OCI-LY7 (cell line): ENCODE measurements around the gene PPA2. TPM values are rescaled to one million over a fixed set of nuclear protein-coding genes. Genes with fewer than 3 reads are reported as not detected.

ENCODE experiments used
- BruUV-seq: library from RNA; stranded (reverse); fragments of 400-500 nt; replicated peaks from 2 replicates; lab custom pipeline; 2021; lab: Mats Ljungman, UMichigan
- CTCF ChIA-PET: fragments of 300-600 bp; sonication (Branson Sonifier 250); formaldehyde crosslinking; loops from one replicate; lab custom pipeline; 2022; ENCODE audit warnings: antibody characterized with exemption; ENCODE audit not compliant: unreplicated experiment; lab: Charles Lee
- POLR2A ChIA-PET: fragments of 300-600 bp; sonication (Branson Sonifier 250); formaldehyde crosslinking; loops from one replicate; lab custom pipeline; 2022; ENCODE audit warnings: antibody characterized with exemption; lab: Charles Lee
- DNase-seq: peaks from one replicate; pipeline ENCODE4 v3.0.0-alpha.2; 2015; ENCODE audit warnings: low spot score
- H2AFZ ChIP-seq: fragments of 200-600 bp; sonication (generic), shearing (Covaris generic); 2 replicates; pipeline ENCODE4 v1.6.1; 2014; ENCODE audit warnings: mild to moderate bottlenecking, antibody characterized with exemption, low read length, moderate library complexity
- H3K27ac ChIP-seq: fragments of 200-600 bp; sonication (generic); 2 replicates; pipeline ENCODE4 v1.5.1; 2014; ENCODE audit warnings: mixed run types, low read depth, mild to moderate bottlenecking, moderate library complexity, low read length, inconsistent platforms; ENCODE audit not compliant: poor library complexity, severe bottlenecking
- H3K36me3 ChIP-seq: fragments of 200-600 bp; sonication (generic); 2 replicates; pipeline ENCODE4 v1.6.1; 2014; ENCODE audit warnings: mild to moderate bottlenecking, antibody characterized with exemption, low read length, moderate library complexity, mixed read lengths; ENCODE audit not compliant: insufficient read depth
- H3K4me1 ChIP-seq: fragments of 200-600 bp; sonication (generic); 2 replicates; pipeline ENCODE4 v1.5.1; 2014; ENCODE audit warnings: mild to moderate bottlenecking, low read length; ENCODE audit not compliant: insufficient read depth, poor library complexity, severe bottlenecking
- H3K4me2 ChIP-seq: fragments of 200-600 bp; sonication (generic); 2 replicates; pipeline ENCODE4 v1.6.1; 2014; ENCODE audit warnings: mild to moderate bottlenecking, low read length
- H3K4me3 ChIP-seq: fragments of 200-600 bp; sonication (generic); 2 replicates; pipeline ENCODE4 v1.5.1; 2014; ENCODE audit warnings: mild to moderate bottlenecking, low read depth, low read length; ENCODE audit not compliant: poor library complexity, severe bottlenecking
- H3K79me2 ChIP-seq: fragments of 200-600 bp; sonication (generic); 2 replicates; pipeline ENCODE4 v1.6.1; 2016; ENCODE audit warnings: low read depth, mild to moderate bottlenecking, low read length, moderate library complexity, mixed read lengths; ENCODE audit not compliant: insufficient read depth
- H3K9me2 ChIP-seq: fragments of 200-600 bp; sonication (generic); 2 replicates; pipeline ENCODE4 v1.6.1; 2016; ENCODE audit warnings: mild to moderate bottlenecking, low read length, mixed read lengths; ENCODE audit not compliant: insufficient read depth
- H3K9me3 ChIP-seq: fragments of 200-600 bp; sonication (generic); 2 replicates; pipeline ENCODE4 v1.6.1; 2014; ENCODE audit warnings: mild to moderate bottlenecking, mixed run types, low read length, mixed read lengths
- H4K20me1 ChIP-seq: fragments of 200-600 bp; sonication (generic); 2 replicates; pipeline ENCODE4 v1.6.1; 2014; ENCODE audit warnings: mild to moderate bottlenecking, antibody characterized with exemption, low read length, moderate library complexity, mixed read lengths; ENCODE audit not compliant: insufficient read depth
- EZH2phosphoT487 ChIP-seq: fragments of 200-600 bp; sonication (generic); IDR thresholded peaks from 2 replicates; pipeline ENCODE4 v1.6.1; 2018; ENCODE audit warnings: low read depth, borderline replicate concordance, mild to moderate bottlenecking, mixed run types, antibody characterized with exemption, low read length, moderate library complexity, mixed read lengths
- intact Hi-C: fragments of 100-400 bp; cut with micrococcal nuclease; formaldehyde crosslinking; loops from one replicate; pipeline ENCODE4 v1.10.0; 2022; ENCODE audit not compliant: unreplicated experiment
- total RNA-seq, 2 experiments: library from RNA; depleted of rRNA in 1 of 2; stranded (reverse); fragments of >200 nt in 1 of 2; shearing (Covaris generic) in 1 of 2; gene quantifications; 2 replicates each; pipeline ENCODE4 v1.2.3, GENCODE V29; 2014 to 2022
- TF ChIP-seq, protein P1 (sequence below): fragments of 200-600 bp; sonication (generic); conservative IDR thresholded peaks from 2 replicates; pipeline ENCODE4 v1.5.1; 2014; ENCODE audit warnings: mild to moderate bottlenecking, antibody characterized with exemption, low read length, moderate library complexity, mixed read lengths

PPA2 gene
- total RNA-seq, 2 experiments from 2014 or later: 73.1 to 74.6 TPM

GRCh38 chr4:105399532-105400161 is 74.2 kb downstream of the PPA2 start:
- Histone ChIP-seq H2AFZ (no peak overlapping the region), H4K20me1 (no peaks in the 10 kb centered on the region), H3K9me3 (no peaks in the 10 kb centered on the region), H3K36me3 (0 out of 2 replicates have a peak, but pooled peaks cover 3% of the 10 kb centered on the region), H3K9me2 (no peaks in the 10 kb centered on the region), H3K79me2 (no peaks in the 10 kb centered on the region), H3K4me1 (no peaks in the 10 kb centered on the region), H3K4me2 (no peak overlapping the region), H3K4me3 (no peak overlapping the region), H3K27ac (no peak overlapping the region)
- POLR2A ChIA-PET: no interaction called here
- intact Hi-C loops: no loop called here
- CTCF ChIA-PET: no interaction called here
- no peak for DNase-seq
- no TSS peak for BruUV-seq
- TF ChIP-seq, protein P1, sequence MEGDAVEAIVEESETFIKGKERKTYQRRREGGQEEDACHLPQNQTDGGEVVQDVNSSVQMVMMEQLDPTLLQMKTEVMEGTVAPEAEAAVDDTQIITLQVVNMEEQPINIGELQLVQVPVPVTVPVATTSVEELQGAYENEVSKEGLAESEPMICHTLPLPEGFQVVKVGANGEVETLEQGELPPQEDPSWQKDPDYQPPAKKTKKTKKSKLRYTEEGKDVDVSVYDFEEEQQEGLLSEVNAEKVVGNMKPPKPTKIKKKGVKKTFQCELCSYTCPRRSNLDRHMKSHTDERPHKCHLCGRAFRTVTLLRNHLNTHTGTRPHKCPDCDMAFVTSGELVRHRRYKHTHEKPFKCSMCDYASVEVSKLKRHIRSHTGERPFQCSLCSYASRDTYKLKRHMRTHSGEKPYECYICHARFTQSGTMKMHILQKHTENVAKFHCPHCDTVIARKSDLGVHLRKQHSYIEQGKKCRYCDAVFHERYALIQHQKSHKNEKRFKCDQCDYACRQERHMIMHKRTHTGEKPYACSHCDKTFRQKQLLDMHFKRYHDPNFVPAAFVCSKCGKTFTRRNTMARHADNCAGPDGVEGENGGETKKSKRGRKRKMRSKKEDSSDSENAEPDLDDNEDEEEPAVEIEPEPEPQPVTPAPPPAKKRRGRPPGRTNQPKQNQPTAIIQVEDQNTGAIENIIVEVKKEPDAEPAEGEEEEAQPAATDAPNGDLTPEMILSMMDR: no peak
- no peak for TF ChIP-seq EZH2phosphoT487

DNA sequence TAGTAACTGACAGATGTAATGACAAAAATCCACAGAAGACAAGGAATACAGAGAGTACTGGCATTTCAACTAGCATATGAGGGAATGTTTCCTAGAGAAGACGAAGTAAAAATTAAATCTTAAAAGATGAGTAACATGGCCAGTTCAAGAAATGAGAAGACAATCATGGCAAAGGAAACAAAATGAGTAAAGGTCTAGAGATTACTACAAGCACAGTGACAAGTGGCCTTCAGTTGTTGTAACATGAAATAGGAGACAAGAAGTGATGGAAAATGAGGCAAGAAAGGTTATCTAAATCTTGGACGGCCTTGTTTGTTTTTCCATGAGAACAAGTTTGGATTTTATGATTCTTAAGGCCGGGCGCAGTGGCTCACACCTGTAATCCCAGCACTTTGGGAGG is 81.0 kb downstream of the PPA2 start:
- Histone ChIP-seq H3K4me1 (no peaks in the 10 kb centered on the region), H3K36me3 (no peaks in the 10 kb centered on the region), H3K9me2 (no peaks in the 10 kb centered on the region), H3K27ac (no peak overlapping the region), H2AFZ (no peak overlapping the region), H4K20me1 (no peaks in the 10 kb centered on the region), H3K4me2 (no peak overlapping the region), H3K79me2 (no peaks in the 10 kb centered on the region), H3K4me3 (no peak overlapping the region), H3K9me3 (no peaks in the 10 kb centered on the region)
- CTCF ChIA-PET: no interaction called here
- TF ChIP-seq EZH2phosphoT487: no peak
- TF ChIP-seq, protein P1: no peak
- no peak for DNase-seq
- POLR2A ChIA-PET: no interaction called here
- BruUV-seq: no TSS peak
- intact Hi-C loops: no loop called here

DNA sequence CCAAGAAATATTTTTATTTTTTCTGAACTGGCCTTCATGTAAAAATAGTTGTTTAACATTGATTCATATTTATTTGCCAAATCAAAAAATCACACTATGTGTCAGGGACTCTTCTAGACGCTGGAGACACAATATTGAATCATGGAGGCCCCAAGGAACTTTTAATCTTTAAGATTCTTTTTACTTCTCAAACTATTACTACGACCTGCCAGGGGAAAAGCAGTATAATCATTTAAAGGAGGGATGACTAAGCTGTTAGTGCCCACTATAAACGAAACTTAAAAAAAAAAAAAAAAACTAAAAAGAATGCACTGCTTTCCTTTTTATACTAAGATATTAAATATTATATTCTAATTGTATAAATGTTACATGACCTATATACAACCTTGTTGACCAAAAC is 84.7 kb downstream of the PPA2 start:
- POLR2A ChIA-PET: interaction anchor here (0.6 kb wide), 1 partner anchor 125 kb away, joined by 6 read pairs; no protein-coding TSS in a partner anchor

More for the DNA sequence above, 84.7 kb downstream of the PPA2 start:
- Histone ChIP-seq H3K36me3 (no peaks in the 10 kb centered on the region), H3K4me3 (no peak overlapping the region), H4K20me1 (no peaks in the 10 kb centered on the region), H2AFZ (no peak overlapping the region), H3K79me2 (no peaks in the 10 kb centered on the region), H3K27ac (no peak overlapping the region), H3K9me3 (no peaks in the 10 kb centered on the region), H3K4me2 (no peak overlapping the region), H3K9me2 (no peaks in the 10 kb centered on the region), H3K4me1 (no peaks in the 10 kb centered on the region)
- intact Hi-C loops: no loop called here
- CTCF ChIA-PET: no interaction called here
- BruUV-seq: no TSS peak
- DNase-seq: no peak
- TF ChIP-seq, protein P1: no peak
- no peak for TF ChIP-seq EZH2phosphoT487
